Calu3 (cell line): Measurements from ENCODE around the gene TCF4. TPM values are rescaled to one million over a fixed set of nuclear protein-coding genes. Genes with fewer than 3 reads are reported as not detected.

Source experiments
- BruUV-seq: library from RNA; stranded (reverse); fragments of 400-500 nt; replicated peaks from 2 replicates; lab custom pipeline; 2021; lab: Mats Ljungman, UMichigan
- CTCF ChIA-PET: fragments of 300-600 bp; sonication (Branson Sonifier 250); formaldehyde crosslinking; loops from one replicate; lab custom pipeline; 2022; ENCODE audit warnings: antibody characterized with exemption; lab: Charles Lee
- DNase-seq: peaks from one replicate; pipeline ENCODE4 v3.0.0; 2022
- H3K27ac Mint-ChIP-seq: one replicate; pipeline ENCODE4 v1.8.0; 2022; ENCODE audit warnings: mixed read lengths; ENCODE audit not compliant: unreplicated experiment
- H3K27me3 Mint-ChIP-seq: one replicate; pipeline ENCODE4 v1.8.0; 2022; ENCODE audit warnings: mixed read lengths; ENCODE audit not compliant: unreplicated experiment
- H3K36me3 Mint-ChIP-seq: one replicate; pipeline ENCODE4 v1.8.0; 2022; ENCODE audit warnings: mild to moderate bottlenecking, moderate library complexity, mixed read lengths; ENCODE audit not compliant: insufficient read depth, unreplicated experiment
- H3K4me1 Mint-ChIP-seq: one replicate; pipeline ENCODE4 v1.8.0; 2022; ENCODE audit warnings: mild to moderate bottlenecking, low read depth, mixed read lengths; ENCODE audit not compliant: unreplicated experiment
- H3K4me3 Mint-ChIP-seq: one replicate; pipeline ENCODE4 v1.8.0; 2022; ENCODE audit warnings: mild to moderate bottlenecking, low read depth, moderate library complexity, mixed read lengths; ENCODE audit not compliant: unreplicated experiment
- H3K9me3 Mint-ChIP-seq: one replicate; pipeline ENCODE4 v1.8.0; 2022; ENCODE audit warnings: low read depth, mixed read lengths; ENCODE audit not compliant: unreplicated experiment
- intact Hi-C: fragments of 100-400 bp; cut with micrococcal nuclease; formaldehyde crosslinking; loops from one replicate; pipeline ENCODE4 v1.10.0; 2022; ENCODE audit not compliant: unreplicated experiment
- total RNA-seq: library from RNA; stranded (reverse); gene quantifications from 2 replicates; pipeline ENCODE4 v1.2.3, GENCODE V29; 2022
- TF ChIP-seq, protein P1 (sequence below): fragments of 200-600 bp; IDR thresholded peaks from one replicate; pipeline ENCODE4 v1.8.0; 2022; ENCODE audit warnings: antibody characterized with exemption; ENCODE audit not compliant: unreplicated experiment

TCF4 gene
- total RNA-seq, 1 experiment from 2014 or later: 0.21 TPM

DNA sequence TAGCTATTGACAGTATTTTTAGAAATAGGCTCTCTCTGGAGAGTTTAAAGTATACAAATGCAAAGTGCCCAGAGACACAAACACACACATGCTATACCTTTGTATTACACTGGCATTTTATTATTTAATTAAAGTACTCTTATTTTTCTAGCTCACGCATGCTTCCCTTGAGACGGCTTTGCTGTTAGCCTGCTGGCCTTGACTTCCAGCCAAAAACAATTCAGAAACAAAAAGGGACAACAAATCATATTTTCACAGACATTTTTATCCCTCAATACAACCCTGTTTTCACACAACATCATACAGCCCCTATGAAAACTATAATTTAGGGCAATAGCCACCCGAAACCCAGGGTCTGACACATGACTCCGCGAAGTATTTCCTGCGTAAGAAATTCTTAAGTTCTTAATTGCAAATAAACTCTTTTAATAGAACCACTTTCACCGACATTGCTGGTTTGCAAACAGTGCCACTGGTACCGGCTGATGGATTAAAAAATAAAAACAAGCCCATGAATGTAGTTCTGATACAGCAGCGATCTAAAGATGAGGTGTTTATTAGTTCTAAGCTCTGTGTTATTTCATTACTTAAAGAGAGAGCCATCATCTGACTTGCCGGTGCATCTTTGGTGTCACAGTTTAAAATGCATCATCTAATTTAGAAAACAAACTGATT is 185.1 kb downstream of the TCF4 start:
- CTCF ChIA-PET: no interaction called here
- H3K27ac Mint-ChIP-seq: no peak overlapping the region

DNA sequence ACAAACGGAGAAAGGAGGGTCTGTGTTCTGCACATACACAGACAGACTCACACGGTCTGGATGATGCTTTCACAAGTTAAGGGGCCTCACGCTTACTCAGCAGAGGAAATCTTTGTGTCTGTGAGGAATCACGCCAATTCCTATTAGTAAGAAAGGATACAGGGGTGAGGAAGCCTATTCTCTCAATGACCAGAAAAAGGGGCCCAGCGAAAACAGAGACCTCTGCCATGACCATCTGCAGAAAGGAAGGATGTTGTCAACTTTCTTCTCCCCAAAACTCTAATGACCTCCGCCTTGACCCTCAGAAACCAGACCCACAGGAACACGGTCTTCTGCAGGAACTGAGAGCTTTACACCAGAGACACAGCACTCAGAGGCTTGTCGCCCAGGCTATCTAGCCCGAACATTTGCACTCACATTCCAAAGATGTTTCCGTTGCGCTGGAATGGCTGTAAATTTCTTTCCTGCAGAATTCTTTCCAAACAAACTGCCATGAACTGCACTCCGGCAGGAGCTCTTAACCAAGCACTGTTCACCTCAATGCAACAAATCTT is 186.3 kb downstream of the TCF4 start:
- Mint-ChIP-seq H3K36me3 (peaks cover 4% of the 10 kb centered on the region), H3K9me3 (no peaks in the 10 kb centered on the region), H3K27ac (no peak overlapping the region), H3K4me3 (no peak overlapping the region), H3K27me3 (peaks cover 23% of the 10 kb centered on the region), H3K4me1 (peaks cover 9% of the 10 kb centered on the region)
- CTCF ChIA-PET: no interaction called here
- intact Hi-C loops: loop anchor here (10.0 kb wide), 1 partner anchor 167 kb away; no protein-coding TSS in a partner anchor
- TF ChIP-seq, protein P1, sequence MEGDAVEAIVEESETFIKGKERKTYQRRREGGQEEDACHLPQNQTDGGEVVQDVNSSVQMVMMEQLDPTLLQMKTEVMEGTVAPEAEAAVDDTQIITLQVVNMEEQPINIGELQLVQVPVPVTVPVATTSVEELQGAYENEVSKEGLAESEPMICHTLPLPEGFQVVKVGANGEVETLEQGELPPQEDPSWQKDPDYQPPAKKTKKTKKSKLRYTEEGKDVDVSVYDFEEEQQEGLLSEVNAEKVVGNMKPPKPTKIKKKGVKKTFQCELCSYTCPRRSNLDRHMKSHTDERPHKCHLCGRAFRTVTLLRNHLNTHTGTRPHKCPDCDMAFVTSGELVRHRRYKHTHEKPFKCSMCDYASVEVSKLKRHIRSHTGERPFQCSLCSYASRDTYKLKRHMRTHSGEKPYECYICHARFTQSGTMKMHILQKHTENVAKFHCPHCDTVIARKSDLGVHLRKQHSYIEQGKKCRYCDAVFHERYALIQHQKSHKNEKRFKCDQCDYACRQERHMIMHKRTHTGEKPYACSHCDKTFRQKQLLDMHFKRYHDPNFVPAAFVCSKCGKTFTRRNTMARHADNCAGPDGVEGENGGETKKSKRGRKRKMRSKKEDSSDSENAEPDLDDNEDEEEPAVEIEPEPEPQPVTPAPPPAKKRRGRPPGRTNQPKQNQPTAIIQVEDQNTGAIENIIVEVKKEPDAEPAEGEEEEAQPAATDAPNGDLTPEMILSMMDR: no peak
- no TSS peak for BruUV-seq
- no peak for DNase-seq

More for the DNA sequence above, 185.1 kb downstream of the TCF4 start:
- BruUV-seq: no TSS peak
- intact Hi-C loops: loop anchor here (10.0 kb wide), 1 partner anchor 168 kb away; no protein-coding TSS in a partner anchor
- H3K27me3 Mint-ChIP-seq: peaks cover 24% of the 10 kb centered on the region
- TF ChIP-seq, protein P1: no peak
- H3K36me3 Mint-ChIP-seq: peaks cover 4% of the 10 kb centered on the region
- no peak overlapping the region for H3K4me3 Mint-ChIP-seq
- H3K9me3 Mint-ChIP-seq: no peaks in the 10 kb centered on the region
- DNase-seq: no peak
- H3K4me1 Mint-ChIP-seq: peaks cover 9% of the 10 kb centered on the region

DNA sequence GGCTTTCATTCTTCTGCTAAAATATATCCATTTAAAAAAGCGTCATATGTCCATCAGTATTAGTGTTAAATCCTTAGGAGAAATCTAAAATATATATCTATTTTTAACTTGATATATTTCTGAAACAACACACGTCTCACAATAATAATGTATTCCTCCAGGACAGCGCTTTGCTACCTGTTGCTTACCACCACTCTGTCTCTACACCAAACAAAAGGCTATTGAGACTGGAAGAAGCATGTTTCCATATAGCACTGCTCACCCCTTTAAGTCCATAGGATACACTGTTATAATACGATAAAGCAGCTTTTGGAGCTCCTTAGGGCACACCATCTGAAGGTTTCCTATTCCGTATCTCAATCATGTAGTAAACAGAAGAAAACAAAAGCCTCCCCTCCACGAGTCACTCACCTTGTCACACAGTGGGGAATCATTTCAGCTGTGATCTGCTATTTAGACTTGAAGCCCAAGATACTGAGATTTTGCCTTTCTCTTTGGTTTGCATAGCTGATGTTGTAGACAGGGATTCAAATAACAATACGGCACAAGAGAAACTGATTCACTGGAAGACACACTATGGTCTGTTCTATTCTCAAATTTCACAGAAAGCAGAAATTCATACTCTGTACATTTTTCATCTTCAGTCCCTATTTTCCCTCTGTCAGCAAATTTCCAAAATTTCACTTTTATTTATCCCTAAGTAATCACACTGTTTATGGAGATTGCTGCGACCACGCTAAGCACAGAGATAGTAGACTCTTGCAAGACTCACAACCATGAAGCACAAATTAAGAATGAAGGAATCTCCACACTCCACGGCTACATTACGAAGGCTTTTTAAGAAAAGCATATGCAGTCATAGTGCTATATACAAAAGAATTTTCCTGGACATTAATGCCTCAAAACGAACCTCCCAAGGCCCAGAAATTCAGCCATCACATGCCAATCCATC is 187.1 kb downstream of the TCF4 start:
- H3K4me3 Mint-ChIP-seq: no peak overlapping the region
- CTCF ChIA-PET: no interaction called here

DNA sequence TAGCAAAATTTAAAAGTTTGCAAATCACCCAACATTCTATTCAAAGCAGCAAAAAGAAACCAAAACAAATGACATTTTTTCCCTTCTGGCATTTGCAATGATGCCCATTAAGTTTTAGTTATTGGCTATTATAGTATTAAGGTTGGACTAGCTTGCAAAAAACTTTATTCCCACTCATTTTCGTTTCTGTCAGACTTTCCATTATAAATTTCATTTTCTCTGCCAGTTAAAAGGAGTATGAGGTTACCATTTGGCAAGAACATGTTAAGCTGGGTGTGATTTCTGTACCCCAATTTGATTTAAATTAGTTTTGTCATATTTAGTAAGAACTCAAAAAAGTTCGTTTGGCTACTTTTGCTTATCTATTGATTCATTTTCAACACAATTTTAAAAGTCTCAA is 187.9 kb downstream of the TCF4 start:
- peaks cover under 1% of the 10 kb centered on the region for H3K4me1 Mint-ChIP-seq
- intact Hi-C loops: loop anchor here (10.0 kb wide), 1 partner anchor 165 kb away; no protein-coding TSS in a partner anchor
- no peaks in the 10 kb centered on the region for H3K9me3 Mint-ChIP-seq
- TF ChIP-seq, protein P1: no peak
- H3K27ac Mint-ChIP-seq: no peak overlapping the region
- no peaks in the 10 kb centered on the region for H3K36me3 Mint-ChIP-seq
- no peak for DNase-seq
- no peak overlapping the region for H3K4me3 Mint-ChIP-seq
- H3K27me3 Mint-ChIP-seq: peaks cover 22% of the 10 kb centered on the region
- CTCF ChIA-PET: no interaction called here
- BruUV-seq: no TSS peak

More for the DNA sequence above, 187.1 kb downstream of the TCF4 start:
- DNase-seq: no peak
- Mint-ChIP-seq H3K4me1 (peaks cover 8% of the 10 kb centered on the region), H3K9me3 (no peaks in the 10 kb centered on the region), H3K27ac (no peak overlapping the region), H3K36me3 (peaks cover under 1% of the 10 kb centered on the region), H3K27me3 (peaks cover 23% of the 10 kb centered on the region)
- BruUV-seq: no TSS peak
- TF ChIP-seq, protein P1: no peak
- intact Hi-C loops: loop anchor here (10.0 kb wide), 1 partner anchor 166 kb away; no protein-coding TSS in a partner anchor
